GM12874 (cell line): ENCODE results near the gene PLD5.

ENCODE experiments used
- CTCF ChIP-seq: IDR thresholded peaks from 2 replicates; pipeline ENCODE4 v1.5.1; 2011; ENCODE audit warnings: low read depth, mild to moderate bottlenecking, control low read depth, low read length, moderate library complexity; ENCODE audit not compliant: insufficient read depth

The PLD5 gene

GRCh38 chr1:242524571-242525359 is at the start of gene PLD5:
Gene PLD5, minus strand, starts transcription at chr1:242524697.
- no peak for TF ChIP-seq CTCF

- no peak for TF ChIP-seq CTCF
Observed at GRCh38 chr1:242569867-242570266, 45.4 kb upstream of the PLD5 start.

- no peak for TF ChIP-seq CTCF
Observed at GRCh38 chr1:242568666-242569065, 44.2 kb upstream of the PLD5 start.

- TF ChIP-seq CTCF: no peak
Observed at GRCh38 chr1:242567596-242567995, 43.1 kb upstream of the PLD5 start.

- no peak for TF ChIP-seq CTCF
Observed at GRCh38 chr1:242556759-242557158, 32.3 kb upstream of the PLD5 start.

- TF ChIP-seq CTCF: no peak
Observed at GRCh38 chr1:242556276-242556675, 31.8 kb upstream of the PLD5 start.

GRCh38 chr1:242554577-242554976 is 30.1 kb upstream of the PLD5 start:
- no peak for TF ChIP-seq CTCF
